GM23338 (cell line): ENCODE measurements around the gene CHCHD10. TPM values are rescaled to one million over a fixed set of nuclear protein-coding genes. Genes with fewer than 3 reads are reported as not detected.

ENCODE experiments used
- ATAC-seq: fragments of 200-7000 bp; cut with Tn5 transposase; 3 replicates; pipeline ENCODE4 v1.9.1; 2020
- DNase-seq: peaks from one replicate; pipeline ENCODE4 v3.0.0-alpha.2; 2015; ENCODE audit warnings: low spot score
- H2AFZ ChIP-seq: fragments of 200-600 bp; sonication (generic); 2 replicates; pipeline ENCODE4 v1.8.0; 2016; ENCODE audit warnings: antibody characterized with exemption, mild to moderate bottlenecking, moderate library complexity
- H3F3A ChIP-seq: fragments of 200-600 bp; sonication (generic); replicated peaks from 2 replicates; pipeline ENCODE4 v1.8.0; 2017; ENCODE audit warnings: antibody characterized with exemption, mixed run types, low read depth
- H3K27ac ChIP-seq: fragments of 200-600 bp; sonication (generic); 2 replicates; pipeline ENCODE4 v1.6.1; 2016; ENCODE audit warnings: low read depth
- H3K27me3 ChIP-seq: fragments of 200-600 bp; sonication (generic); 2 replicates; pipeline ENCODE4 v1.8.0; 2016; ENCODE audit warnings: mild to moderate bottlenecking, mixed run types, moderate library complexity; ENCODE audit not compliant: insufficient read depth
- H3K36me3 ChIP-seq: fragments of 200-600 bp; sonication (generic); 2 replicates; pipeline ENCODE4 v1.8.0; 2016; ENCODE audit warnings: mild to moderate bottlenecking; ENCODE audit not compliant: insufficient read depth
- H3K4me1 ChIP-seq: fragments of 200-600 bp; sonication (generic); 2 replicates; pipeline ENCODE4 v1.8.0; 2016; ENCODE audit warnings: mild to moderate bottlenecking, moderate library complexity; ENCODE audit not compliant: insufficient read depth
- H3K4me2 ChIP-seq: fragments of 200-600 bp; sonication (generic); 2 replicates; pipeline ENCODE4 v1.7.1; 2017; ENCODE audit warnings: mixed run types
- H3K4me3 ChIP-seq: fragments of 200-600 bp; sonication (generic); 2 replicates; pipeline ENCODE4 v1.6.1; 2016; ENCODE audit warnings: mixed run types
- H3K79me2 ChIP-seq: fragments of 200-600 bp; sonication (generic); replicated peaks from 2 replicates; pipeline ENCODE4 v1.8.0; 2017; ENCODE audit warnings: mild to moderate bottlenecking; ENCODE audit not compliant: insufficient read depth
- H3K9me2 ChIP-seq: fragments of 200-600 bp; sonication (generic); 2 replicates; pipeline ENCODE4 v1.8.0; 2017; ENCODE audit not compliant: insufficient read depth
- H4K20me1 ChIP-seq: fragments of 200-600 bp; sonication (generic); replicated peaks from 2 replicates; pipeline ENCODE4 v1.8.0; 2017; ENCODE audit warnings: mild to moderate bottlenecking; ENCODE audit not compliant: insufficient read depth
- H3K27ac Mint-ChIP-seq: 2 replicates; pipeline ENCODE4 v1.8.0; 2020; ENCODE audit warnings: inconsistent platforms, mild to moderate bottlenecking, moderate library complexity, mixed read lengths
- H3K27me3 Mint-ChIP-seq: 3 replicates; pipeline ENCODE4 v1.8.0; 2022; ENCODE audit warnings: low read depth, mild to moderate bottlenecking, moderate library complexity, mixed read lengths, inconsistent platforms; ENCODE audit not compliant: insufficient read depth, poor library complexity
- H3K36me3 Mint-ChIP-seq: 3 replicates; pipeline ENCODE4 v1.8.0; 2021; ENCODE audit warnings: low read depth, mild to moderate bottlenecking, inconsistent platforms, moderate library complexity, mixed read lengths
- H3K4me1 Mint-ChIP-seq: 3 replicates; pipeline ENCODE4 v1.8.0; 2020; ENCODE audit warnings: mild to moderate bottlenecking, inconsistent platforms, mixed read lengths
- H3K4me3 Mint-ChIP-seq: 3 replicates; pipeline ENCODE4 v1.8.0; 2021; ENCODE audit warnings: moderate library complexity, mild to moderate bottlenecking, inconsistent platforms, mixed read lengths
- H3K9me3 Mint-ChIP-seq: 3 replicates; pipeline ENCODE4 v1.8.0; 2020; ENCODE audit warnings: moderate library complexity, mild to moderate bottlenecking, inconsistent platforms, mixed read lengths
- CREB1 ChIP-seq: fragments of 250-450 bp; sonication (Bioruptor Pico); IDR thresholded peaks from 2 replicates; pipeline ENCODE4 v1.5.0; 2020; ENCODE audit warnings: low read depth, mild to moderate bottlenecking, moderate library complexity
- CTCF ChIP-seq, 2 experiments: fragments of 200-600 bp in 1 of 2; sonication (generic) in 1 of 2; conservative IDR thresholded peaks; 2 replicates each; pipeline versions ENCODE4 v1.5.1 to v1.6.1; 2016 to 2017; ENCODE audit warnings: antibody characterized with exemption in 2 of 2, low read depth in 2 of 2, mild to moderate bottlenecking in 2 of 2, moderate library complexity in 1 of 2
- POLR2AphosphoS5 ChIP-seq: IDR thresholded peaks from 2 replicates; pipeline ENCODE4 v1.6.1; 2016; ENCODE audit warnings: antibody characterized with exemption, low read depth
- ZNF462 ChIP-seq: fragments of 250-450 bp; sonication (Bioruptor Pico); IDR thresholded peaks from 2 replicates; pipeline ENCODE4 v1.5.0; 2020; ENCODE audit warnings: mild to moderate bottlenecking, moderate library complexity
- long read RNA-seq: library from polyadenylated mRNA; unstranded; transcript quantifications from one replicate; pipeline ENCODE4 v2.0.0, GENCODE V29; 2020; ENCODE audit not compliant: unreplicated experiment
- polyA plus RNA-seq: library from polyadenylated mRNA; unstranded; fragments of >200 nt; fragmentation: Nextera tagmentation; extraction: Ambion mirVana; gene quantifications from 2 replicates; pipeline ENCODE4 v1.2.1, GENCODE V29; 2016
- total RNA-seq: library from RNA; depleted of rRNA; stranded (reverse); fragments of >200 nt; shearing (Covaris generic); gene quantifications from 2 replicates; pipeline ENCODE4 v1.2.3, GENCODE V29; 2014; rRNA removed

CHCHD10 gene
- total RNA-seq (1.2 and 11.4 TPM in 2 replicates), polyA plus RNA-seq (101 and 113 TPM in 2 replicates)
- long read RNA-seq, transcript CHCHD10-202 (4 exons, 1,171 nt) = major isoform, 14 of 15 reads
- long read RNA-seq, partial matches to known transcripts = 1 of 15 reads
- long read RNA-seq, other reads (novel, unspliced or antisense) = 0 of 15 reads

DNA sequence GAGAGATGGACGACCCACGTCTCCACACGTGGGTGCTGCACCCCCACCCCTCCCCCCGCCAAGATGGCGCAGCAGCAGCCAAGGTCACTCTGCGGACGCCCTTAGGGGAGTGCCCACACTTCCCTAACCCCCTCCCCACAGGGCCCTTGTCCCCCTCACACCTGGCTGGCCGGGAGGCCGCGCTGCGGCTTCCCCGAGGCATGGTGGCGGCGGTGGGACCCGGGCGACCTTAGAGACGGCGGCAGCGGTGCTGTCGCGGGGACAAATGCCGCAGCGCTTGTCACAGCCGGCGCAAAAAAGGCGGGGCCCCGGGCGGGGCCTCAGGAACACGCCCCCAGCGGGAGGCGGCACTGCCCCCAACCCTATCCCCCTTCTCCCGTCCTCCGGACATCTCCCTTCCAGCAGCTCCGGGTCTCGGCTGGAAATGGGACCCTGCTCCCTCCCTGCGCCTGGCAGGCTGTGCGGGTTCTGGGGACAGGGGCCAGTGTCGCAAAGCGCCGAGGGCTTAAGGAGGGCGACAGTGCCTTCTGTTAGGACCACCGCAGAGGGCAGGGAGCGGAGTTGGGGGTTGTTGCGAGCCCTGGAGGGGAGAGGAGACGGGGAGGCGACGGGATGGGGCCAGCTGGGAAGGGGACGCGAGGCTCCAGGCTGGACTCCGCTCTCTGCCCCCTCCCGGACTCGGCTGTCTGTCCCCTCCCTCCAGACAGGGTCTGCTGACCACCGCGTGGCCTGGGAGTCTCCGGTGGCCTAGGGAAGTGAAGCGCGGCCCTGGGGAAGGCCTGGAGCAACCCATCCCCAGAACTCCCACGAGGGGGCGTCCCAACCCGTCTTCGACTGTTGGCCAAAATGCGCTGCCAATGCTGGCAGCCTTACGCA lies at the start of gene CHCHD10:
TSS of gene CHCHD10 (minus strand) at position 300 of the 876 bp plus-strand sequence. CDS start at position 202, 98 bp downstream.
- DNase-seq (peak; percentile 90), ATAC-seq (peak; percentile 52)
- Histone ChIP-seq H3F3A (peaks cover 5% of the 10 kb centered on the region), H3K27me3 (peaks cover 20% of the 10 kb centered on the region), H3K4me2 (peak within 1 kb of the TSS; percentile 99), H2AFZ (peak within 1 kb of the TSS; percentile 96), H3K4me3 (peak within 1 kb of the TSS; percentile 92), H3K4me1 (peaks cover 24% of the 10 kb centered on the region), H3K27ac (no peak within 1 kb of the TSS), H3K79me2 (no peaks in the 10 kb centered on the region), H3K36me3 (no peaks in the 10 kb centered on the region; the same call in 1 of the 2 replicates), H4K20me1 (no peaks in the 10 kb centered on the region), H3K9me2 (no peaks in the 10 kb centered on the region)
- Mint-ChIP-seq H3K27me3 (peaks cover 31% of the 10 kb centered on the region), H3K9me3 (no peaks in the 10 kb centered on the region), H3K4me1 (peaks cover 35% of the 10 kb centered on the region), H3K4me3 (peak within 1 kb of the TSS; percentile 83), H3K36me3 (peaks cover 14% of the 10 kb centered on the region), H3K27ac (no peak within 1 kb of the TSS)
- TF ChIP-seq CREB1 (CRISPR knock-in tag) = peak; percentile 28; the same call in 1 of the 2 replicates
- no peak for TF ChIP-seq ZNF462 (CRISPR knock-in tag)
- peak; percentile 65 to 76 for TF ChIP-seq CTCF (conservative IDR thresholded peaks at IDR 0.05; ENCODE audit: low read depth in 2 of 2)
- peak; percentile 60 for TF ChIP-seq POLR2AphosphoS5
